ENCODE data around the gene SNCA.

The SNCA gene

GRCh38 chr4:89752932-89753598, 83.9 kb downstream of the SNCA start:
- peak; percentile 6 for DNase-seq

- DNase-seq, result no peak
Observed at GRCh38 chr4:89751416-89751815, 85.5 kb downstream of the SNCA start.

- DNase-seq, result no peak
Observed at GRCh38 chr4:89746377-89746776, 90.6 kb downstream of the SNCA start.

GRCh38 chr4:89745708-89746107, 91.3 kb downstream of the SNCA start:
- no peak for DNase-seq

- no peak for DNase-seq
Observed at GRCh38 chr4:89744914-89745313, 92.0 kb downstream of the SNCA start.

- no peak for DNase-seq
Observed at GRCh38 chr4:89741768-89742167, 95.2 kb downstream of the SNCA start.

GRCh38 chr4:89739311-89739988, 97.5 kb downstream of the SNCA start:
- no peak for DNase-seq

- no peak for DNase-seq
Observed at GRCh38 chr4:89737888-89738287, 99.1 kb downstream of the SNCA start.

- DNase-seq, result no peak
Observed at GRCh38 chr4:89733946-89734345, 103.0 kb downstream of the SNCA start.

- DNase-seq, result no peak
Observed at GRCh38 chr4:89727238-89727637, 109.7 kb downstream of the SNCA start.

GRCh38 chr4:89725268-89725667, 111.7 kb downstream of the SNCA start:
- no peak for DNase-seq

- no peak for DNase-seq
Observed at GRCh38 chr4:89724716-89725115, 112.2 kb downstream of the SNCA start.

GRCh38 chr4:89723096-89723495, 113.9 kb downstream of the SNCA start:
- DNase-seq, result no peak

GRCh38 chr4:89722517-89722916, 114.4 kb downstream of the SNCA start:
- no peak for DNase-seq

- DNase-seq, result no peak
Observed at GRCh38 chr4:89720981-89721380, 116.0 kb downstream of the SNCA start.

GRCh38 chr4:89719536-89720090, 117.3 kb downstream of the SNCA start:
- DNase-seq, result no peak

- DNase-seq, result no peak
Observed at GRCh38 chr4:89716893-89717292, 120.1 kb downstream of the SNCA start.

- DNase-seq, result no peak
Observed at GRCh38 chr4:89715631-89716030, 121.3 kb downstream of the SNCA start.

GRCh38 chr4:89712827-89713226, 124.1 kb downstream of the SNCA start:
- no peak for DNase-seq

GRCh38 chr4:89712141-89712540, 124.8 kb downstream of the SNCA start:
- DNase-seq, result no peak

GRCh38 chr4:89708903-89709421, 128.0 kb downstream of the SNCA start:
- DNase-seq, result no peak

GRCh38 chr4:89707467-89707866, 129.5 kb downstream of the SNCA start:
- no peak for DNase-seq

GRCh38 chr4:89704651-89705395, 132.1 kb downstream of the SNCA start:
- DNase-seq, result no peak
